ENCODE data around the gene OLIG2.

OLIG2 gene

DNA sequence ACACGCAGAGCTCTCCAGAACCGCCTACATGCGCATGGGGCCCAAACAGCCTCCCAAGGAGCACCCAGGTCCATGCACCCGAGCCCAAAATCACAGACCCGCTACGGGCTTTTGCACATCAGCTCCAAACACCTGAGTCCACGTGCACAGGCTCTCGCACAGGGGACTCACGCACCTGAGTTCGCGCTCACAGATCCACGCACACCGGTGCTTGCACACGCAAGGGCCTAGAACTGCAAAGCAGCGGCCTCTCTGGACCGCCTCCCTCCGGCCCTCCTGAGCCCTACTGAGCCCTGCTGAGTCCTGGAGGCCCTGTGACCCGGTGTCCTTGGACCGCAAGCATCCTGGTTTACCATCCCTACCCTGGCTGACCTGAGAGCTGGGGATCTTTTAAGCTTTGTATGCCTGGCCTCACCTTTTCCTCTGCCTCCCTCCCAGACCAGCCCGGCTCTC is 8.3 kb downstream of the OLIG2 start:
- no peak for DNase-seq

GRCh38 chr21:33035147-33035546 is 9.4 kb downstream of the OLIG2 start:
- no peak for DNase-seq

GRCh38 chr21:33036430-33037162 is 10.9 kb downstream of the OLIG2 start:
- DNase-seq = peak; percentile 41

DNA sequence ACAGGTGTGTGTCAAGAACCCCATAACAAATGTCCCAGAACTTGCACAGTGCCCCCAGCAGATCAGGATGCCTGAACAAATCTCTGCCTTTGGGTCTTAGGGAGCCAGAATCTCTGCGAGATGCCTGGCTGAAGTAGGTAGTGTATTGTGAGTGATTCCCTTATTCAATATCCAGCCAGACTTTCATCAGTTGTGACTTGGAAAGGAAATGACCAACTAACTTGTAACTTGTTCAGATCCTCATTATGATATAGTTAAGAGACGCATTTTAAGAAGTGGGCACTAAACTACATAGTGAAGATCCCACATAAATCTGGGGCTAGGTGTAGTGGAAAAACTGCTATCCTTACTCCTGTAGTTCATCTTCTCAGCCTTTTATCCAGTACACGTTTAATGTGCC is 11.8 kb downstream of the OLIG2 start:
- no peak for DNase-seq

GRCh38 chr21:33039536-33039935 is 13.8 kb downstream of the OLIG2 start:
- no peak for DNase-seq

DNA sequence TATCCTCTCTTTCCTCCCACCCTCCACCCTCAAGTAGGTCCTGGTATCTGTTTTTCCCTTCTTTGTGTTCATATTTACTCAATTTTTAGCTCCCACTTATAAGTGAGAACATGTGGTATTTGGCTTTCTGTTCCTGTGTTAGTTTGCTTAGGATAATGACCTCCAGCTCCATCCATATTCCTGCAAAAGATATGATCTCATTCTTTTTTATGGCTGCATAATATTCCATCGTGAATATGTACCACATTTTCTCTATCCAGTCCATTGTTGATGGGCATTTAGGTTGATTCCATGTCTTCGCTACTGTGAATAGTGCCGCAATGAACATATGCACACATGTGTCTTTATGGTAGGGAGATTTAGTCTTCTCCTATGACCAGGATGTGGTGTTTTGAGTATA is 14.5 kb downstream of the OLIG2 start:
- no peak for DNase-seq

DNA sequence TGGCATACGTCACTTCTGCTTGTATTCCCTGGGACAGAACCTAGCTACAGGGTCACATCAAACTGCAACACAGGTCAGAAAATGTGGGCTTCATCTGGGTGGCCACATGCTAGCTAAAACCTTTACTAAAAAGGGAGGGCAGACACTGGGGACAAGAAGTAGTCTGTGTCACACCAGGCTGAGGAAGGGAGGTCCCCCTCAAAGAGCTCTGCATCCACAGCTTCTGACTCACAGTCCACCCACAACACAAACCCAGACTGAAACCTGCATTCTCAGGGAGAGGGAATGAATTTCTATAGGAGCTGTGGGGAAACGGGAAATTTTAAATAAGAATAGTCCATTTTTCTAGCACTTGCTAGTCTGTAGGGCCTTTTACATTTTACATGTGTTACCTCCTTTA is 16.2 kb downstream of the OLIG2 start:
- DNase-seq = no peak

GRCh38 chr21:33042812-33043211 is 17.1 kb downstream of the OLIG2 start:
- no peak for DNase-seq

GRCh38 chr21:33046455-33046854 is 20.7 kb downstream of the OLIG2 start:
- DNase-seq = no peak

- DNase-seq = no peak
Observed at GRCh38 chr21:33047231-33047630, 21.5 kb downstream of the OLIG2 start.

DNA sequence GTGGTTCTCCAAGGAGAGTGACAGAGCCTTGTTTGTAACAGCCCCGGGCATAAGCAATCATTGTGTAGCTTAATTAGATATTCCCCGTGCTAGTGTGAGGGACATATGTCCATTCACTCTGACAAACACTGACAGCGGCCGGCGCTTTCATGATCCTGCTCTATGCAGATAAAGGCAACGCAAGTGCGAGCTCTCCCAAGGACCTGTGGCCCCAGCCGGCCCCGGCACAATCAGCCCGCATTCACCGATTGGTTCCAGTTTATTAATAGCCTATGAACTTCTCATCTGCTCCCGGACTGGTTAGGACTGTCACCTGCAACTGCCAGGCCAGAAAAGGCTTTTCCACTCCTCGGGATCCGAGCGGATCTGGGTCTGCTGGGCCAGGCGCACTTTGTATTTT is 26.2 kb downstream of the OLIG2 start:
- no peak for DNase-seq

DNA sequence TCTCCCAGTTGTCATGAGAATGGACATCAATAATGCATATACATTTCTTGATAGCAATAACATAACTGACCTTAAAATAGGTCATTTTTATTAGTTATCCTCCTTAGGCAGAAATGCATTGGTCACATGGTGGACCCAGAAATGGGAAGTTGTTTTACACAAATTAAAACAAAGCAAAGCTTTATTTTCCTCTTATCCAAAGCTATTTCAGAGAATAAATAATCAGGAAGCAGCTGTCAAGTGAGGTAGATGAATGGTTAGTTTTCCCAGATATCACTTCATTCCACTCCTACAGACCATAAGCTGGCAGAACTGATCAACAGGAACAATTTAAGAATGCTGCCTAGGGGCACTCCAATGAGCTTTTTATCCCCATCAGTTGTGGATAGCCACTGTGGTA is 28.2 kb downstream of the OLIG2 start:
- no peak for DNase-seq

DNA sequence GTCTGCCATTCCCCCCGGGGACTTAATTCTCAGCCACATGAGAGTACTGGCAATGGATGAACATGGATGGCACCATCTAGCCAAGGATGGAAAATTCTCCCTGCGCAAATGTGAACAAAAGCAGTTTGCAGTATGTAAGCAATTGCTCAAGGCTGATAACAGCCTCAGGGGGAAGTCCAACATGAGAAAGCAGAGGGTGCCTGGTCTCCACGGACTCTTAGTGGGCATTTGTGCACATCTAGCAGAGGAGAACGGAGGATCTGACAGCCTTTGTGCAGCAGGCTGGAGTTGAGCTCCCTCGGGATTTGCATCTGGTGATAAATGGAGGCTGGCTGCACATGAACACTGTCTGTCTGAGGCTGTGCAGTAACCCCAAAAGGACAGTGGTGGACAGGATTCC is 30.3 kb downstream of the OLIG2 start:
- DNase-seq = no peak

- no peak for DNase-seq
Observed at GRCh38 chr21:33057385-33057940, 31.7 kb downstream of the OLIG2 start.

DNA sequence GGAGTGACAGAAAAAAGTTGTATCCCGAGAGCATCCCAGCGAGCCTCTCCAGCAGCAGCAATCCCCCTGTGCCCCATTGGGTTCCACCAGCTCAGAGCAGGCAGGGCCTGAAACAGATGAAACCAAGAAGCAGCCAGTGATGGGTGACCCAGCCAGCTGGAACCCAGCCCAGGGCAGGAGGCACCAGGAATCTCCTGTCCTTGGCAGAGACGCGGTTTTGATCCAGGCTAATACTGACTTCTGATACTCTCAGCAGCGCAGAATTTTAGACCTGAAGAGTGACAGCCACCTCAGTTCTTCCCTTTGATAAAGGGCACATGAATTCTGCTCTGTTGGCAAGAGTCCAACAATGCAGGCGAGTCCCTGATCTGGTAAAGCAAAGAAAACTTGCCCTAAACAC is 32.8 kb downstream of the OLIG2 start:
- DNase-seq = no peak

- DNase-seq = no peak
Observed at GRCh38 chr21:33058957-33059356, 33.2 kb downstream of the OLIG2 start.

DNA sequence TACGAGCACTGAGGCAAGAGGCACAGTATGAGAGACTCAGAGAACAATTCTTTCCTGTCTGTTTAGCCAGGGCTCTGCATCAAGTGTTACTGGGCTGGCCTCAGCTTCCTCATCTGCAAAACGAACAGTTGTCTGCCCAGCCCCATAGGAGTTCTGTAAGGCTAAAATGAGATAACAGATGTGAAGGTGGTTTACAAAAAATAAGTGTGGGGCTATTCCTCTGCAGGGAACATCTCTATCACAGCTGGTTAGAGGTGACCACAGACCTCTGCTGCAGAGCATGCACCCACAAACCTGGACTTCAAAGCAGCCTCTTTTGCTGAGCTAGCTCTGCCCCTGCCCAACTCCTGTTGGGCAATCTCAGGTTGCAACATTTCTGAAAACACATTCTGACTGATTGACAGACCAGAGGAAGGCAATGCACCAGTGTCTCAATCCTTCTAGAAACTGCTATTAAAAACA is 33.7 kb downstream of the OLIG2 start:
- DNase-seq = no peak

DNA sequence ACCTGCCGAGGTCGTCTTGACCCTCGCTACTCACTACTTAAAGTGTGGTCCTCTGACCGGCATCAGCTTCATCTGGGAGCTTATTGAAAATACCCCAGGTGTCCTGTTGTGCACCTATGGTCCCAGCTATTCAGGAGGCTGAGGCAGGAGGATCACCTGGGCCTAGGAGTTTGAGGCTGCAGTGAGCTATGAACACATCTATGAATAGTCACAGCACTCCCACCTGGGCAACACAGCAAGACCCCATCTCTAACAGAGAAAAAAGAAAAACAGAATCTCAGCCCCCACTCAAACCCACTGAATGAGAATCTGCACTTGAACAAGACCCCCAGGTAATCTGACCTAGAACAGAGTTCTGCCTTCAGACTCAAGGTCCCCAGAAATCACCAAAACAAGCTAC is 35.5 kb downstream of the OLIG2 start:
- no peak for DNase-seq

GRCh38 chr21:33063375-33063883 is 37.7 kb downstream of the OLIG2 start:
- no peak for DNase-seq

DNA sequence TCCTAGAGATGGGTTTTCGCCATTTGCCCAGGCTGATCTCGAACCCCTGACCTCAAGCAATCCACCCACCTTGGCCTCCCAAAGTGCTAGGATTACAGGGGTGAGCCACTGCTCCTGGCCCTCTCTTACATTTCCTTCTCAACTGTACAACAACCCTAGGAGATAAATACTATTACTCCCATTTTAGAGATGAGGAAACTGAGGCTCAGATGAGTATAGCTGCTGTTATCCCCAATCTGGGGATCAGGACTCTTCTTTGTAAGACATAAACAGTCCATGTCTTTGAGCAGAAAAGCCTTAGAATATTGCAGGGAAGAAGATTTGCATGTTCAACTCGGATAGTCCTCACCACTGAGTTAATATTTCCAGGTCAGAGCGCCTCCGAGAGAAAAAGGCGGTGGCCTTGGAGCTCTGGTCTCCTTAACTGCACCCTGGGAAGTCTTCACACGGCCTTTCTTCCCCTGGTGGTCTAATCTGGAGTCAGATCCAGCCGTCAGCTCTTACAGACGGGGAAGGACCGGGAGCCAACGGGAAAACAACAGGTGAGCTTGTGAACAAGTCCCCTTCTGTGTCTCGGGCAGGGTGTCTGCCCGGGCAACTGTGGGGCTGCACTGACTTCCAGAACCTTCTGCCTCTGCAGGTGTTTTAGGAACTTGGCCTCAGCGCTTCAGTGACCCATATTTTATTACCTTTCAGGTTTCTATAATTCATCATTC is 38.3 kb downstream of the OLIG2 start:
- DNase-seq = no peak

DNA sequence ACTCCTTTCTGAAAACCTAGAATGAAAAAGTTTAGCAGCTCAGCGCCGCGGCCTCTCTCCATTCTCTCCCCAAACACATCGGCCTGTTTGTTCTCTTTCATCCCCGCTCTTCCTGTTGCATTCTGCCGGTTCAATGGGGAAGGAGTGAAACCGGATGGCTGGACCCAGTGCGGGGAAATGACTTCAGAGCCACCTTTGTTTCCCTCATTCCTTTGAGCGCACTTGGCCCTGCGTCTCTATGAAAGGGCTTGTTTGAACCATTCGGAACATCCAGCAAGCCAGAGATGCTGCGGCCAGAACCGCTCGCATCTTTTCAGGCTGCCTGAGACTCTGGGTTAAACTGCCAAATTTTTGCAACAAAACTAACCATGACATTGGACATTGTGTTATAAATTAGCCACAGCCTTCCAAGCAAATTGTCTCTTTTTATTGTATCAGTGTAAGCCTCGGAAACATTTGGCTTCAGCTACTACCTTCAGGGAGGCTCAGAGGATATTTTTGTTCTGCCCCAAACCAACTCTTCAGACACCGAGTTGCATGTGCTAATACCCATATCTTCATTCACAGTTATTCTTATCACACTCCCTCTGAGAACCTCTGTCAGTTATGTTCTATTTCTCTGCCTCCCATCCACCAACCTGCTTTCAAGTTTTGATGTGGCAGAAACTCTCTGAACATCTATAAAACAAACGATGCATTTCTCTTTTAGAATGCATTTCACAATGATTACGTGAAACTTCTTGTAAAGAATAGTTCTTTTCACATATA is 39.1 kb downstream of the OLIG2 start:
- no peak for DNase-seq

- DNase-seq = no peak
Observed at GRCh38 chr21:33067043-33067442, 41.3 kb downstream of the OLIG2 start.

DNA sequence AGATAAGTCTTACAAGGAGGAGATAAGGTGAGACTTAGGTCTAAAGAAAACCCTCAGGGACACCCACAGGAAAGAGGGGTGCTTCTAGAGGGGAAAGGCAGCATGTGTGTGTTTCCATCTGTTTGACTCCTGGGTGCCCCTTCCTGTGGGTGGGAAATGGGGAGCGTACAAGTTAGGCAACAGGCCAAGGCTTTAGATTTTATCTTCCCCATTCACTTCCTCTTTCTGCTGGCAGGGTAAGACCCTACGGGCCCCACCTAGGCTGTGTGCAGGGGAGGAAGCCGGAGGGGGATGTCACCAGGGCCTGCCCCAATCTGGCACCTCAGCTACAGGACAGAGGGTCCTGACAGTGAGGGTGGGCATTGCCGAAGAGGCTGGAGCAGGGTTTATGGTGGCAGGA is 41.7 kb downstream of the OLIG2 start:
- no peak for DNase-seq
